HG03175 (cell line): Measurements from ENCODE around the gene RETREG1.
"Not testable (repeated sequence)": the region's sequence is repeated elsewhere in the genome, so short reads cannot be mapped to it uniquely, and the experiment has no call there.

ENCODE experiments used
- ATAC-seq: cut with Tn5 transposase; IDR thresholded peaks from one replicate; pipeline ENCODE4 v1.9.1; 2021; ENCODE audit warnings: mild to moderate bottlenecking, moderate library complexity; ENCODE audit not compliant: unreplicated experiment

RETREG1 gene

GRCh38 chr5:16461782-16462181, 155.0 kb downstream of the RETREG1 start:
- ATAC-seq = no peak

- no peak for ATAC-seq
These were observed 155.8 kb downstream of the RETREG1 start for GRCh38 chr5:16461026-16461425.

- ATAC-seq = no peak
These were observed 157.3 kb downstream of the RETREG1 start for GRCh38 chr5:16459451-16459850.

GRCh38 chr5:16457853-16458252, 158.9 kb downstream of the RETREG1 start:
- ATAC-seq = no peak

GRCh38 chr5:16457451-16457850, 159.3 kb downstream of the RETREG1 start:
- ATAC-seq = no peak

DNA sequence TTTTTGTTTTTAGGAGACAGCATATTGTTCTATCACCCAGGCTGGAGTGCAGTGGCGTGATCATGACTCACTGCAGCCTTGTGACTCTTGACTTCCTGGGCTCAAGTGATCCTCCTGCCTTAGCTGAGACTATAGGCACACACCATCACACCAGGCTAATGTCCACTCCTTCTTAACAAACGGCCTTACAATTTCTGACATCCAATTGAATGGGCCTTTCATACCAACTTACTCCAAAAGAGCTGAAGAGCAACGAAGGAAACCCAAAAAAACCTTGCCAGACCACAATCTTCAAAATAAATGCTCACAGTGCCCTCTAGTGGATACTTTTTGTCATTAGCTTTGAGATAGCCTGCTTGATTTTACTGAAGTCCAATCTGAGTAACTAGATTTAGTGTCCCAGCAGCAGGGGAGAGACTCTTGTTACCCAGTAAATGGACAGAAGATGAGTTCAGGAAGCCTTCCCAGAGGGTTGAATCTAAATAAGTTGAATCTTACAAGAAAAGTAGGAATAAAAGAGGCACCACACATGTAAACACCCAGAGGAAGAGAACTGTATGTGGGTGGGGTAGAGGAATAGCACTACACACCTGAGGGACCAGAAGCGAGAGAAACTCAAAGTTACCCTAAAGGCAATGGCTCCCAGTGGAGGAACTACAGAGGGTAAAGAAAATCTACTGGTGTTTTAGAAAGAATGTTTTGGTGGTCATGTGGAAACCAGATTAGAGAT, 160.5 kb downstream of the RETREG1 start:
- ATAC-seq = peak; percentile 79

- ATAC-seq = peak; percentile 12
These were observed 161.1 kb downstream of the RETREG1 start for GRCh38 chr5:16455668-16456067.

GRCh38 chr5:16454686-16455085, 162.1 kb downstream of the RETREG1 start:
- no peak for ATAC-seq

GRCh38 chr5:16453609-16454008, 163.2 kb downstream of the RETREG1 start:
- ATAC-seq = no peak

- ATAC-seq = peak; percentile 63
These were observed 166.6 kb downstream of the RETREG1 start for GRCh38 chr5:16450163-16450562.

DNA sequence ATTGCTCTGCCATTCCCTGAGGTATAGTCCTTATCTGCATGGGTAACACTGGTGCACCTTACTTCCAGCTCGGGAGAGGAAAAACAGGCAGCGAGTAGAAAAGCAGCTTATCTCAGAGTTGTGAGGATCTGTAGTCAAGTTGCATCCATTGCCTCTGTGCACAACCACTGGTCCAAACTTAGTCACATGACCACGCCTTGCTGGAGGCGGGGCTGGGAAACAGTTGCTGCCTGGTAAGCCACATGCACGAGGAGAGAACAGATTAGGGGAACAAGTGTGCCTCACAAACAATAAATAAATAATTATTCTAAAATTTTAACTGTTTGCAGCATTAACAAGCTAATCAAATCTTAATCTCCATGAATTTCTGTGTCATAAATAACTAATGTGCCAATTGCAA, 169.8 kb downstream of the RETREG1 start:
- ATAC-seq = no peak

DNA sequence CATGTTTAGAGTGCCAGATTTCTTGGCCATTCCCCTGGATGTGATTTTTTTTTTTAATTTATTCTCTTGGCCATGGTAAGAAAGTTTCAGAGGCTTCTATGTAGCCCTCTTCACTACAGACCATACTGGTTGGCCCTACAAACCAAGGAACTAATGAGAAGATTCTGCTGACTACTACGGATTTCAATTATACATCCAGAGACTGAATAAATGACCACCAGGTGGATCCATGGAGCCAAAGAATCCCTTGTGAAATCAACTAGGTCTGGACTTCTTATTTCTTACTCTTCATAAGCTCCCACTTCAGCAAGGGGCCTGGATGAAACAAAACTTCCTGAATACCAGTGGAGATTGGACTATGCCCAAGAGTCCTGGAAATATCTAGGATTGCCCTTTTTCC, 178.8 kb downstream of the RETREG1 start:
- no peak for ATAC-seq

- ATAC-seq = not testable (repeated sequence)
These were observed 180.6 kb downstream of the RETREG1 start for GRCh38 chr5:16436065-16436682.

DNA sequence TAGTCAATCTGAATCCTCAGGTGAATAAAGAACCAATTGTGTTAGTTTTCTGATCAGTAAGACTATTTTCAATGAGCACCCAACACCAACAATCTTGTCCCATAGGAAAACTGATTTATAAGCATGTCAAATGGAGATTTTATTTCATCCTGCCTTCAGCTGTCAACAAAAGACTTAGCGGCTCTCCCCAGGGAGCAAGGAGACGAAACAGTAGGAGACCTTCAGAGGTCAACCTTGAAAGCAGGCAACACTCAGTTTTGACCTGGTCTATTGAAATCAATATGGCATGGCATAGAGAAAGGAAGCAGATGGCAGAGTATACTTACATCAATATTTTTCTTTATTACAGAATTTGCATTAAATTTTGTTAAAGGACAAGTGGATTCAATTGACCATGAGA, 185.3 kb downstream of the RETREG1 start:
- ATAC-seq = no peak

GRCh38 chr5:16430349-16431089, 186.3 kb downstream of the RETREG1 start:
- ATAC-seq = no peak

- no peak for ATAC-seq
These were observed 188.4 kb downstream of the RETREG1 start for GRCh38 chr5:16428359-16428758.

GRCh38 chr5:16427587-16427986, 189.2 kb downstream of the RETREG1 start:
- no peak for ATAC-seq
